Measurements from ENCODE around the gene SEMG1. TPM values are rescaled to one million over a fixed set of nuclear protein-coding genes. Genes with fewer than 3 reads are reported as not detected.

The SEMG1 gene
- polyA plus RNA-seq, 4 donors: not detected

DNA sequence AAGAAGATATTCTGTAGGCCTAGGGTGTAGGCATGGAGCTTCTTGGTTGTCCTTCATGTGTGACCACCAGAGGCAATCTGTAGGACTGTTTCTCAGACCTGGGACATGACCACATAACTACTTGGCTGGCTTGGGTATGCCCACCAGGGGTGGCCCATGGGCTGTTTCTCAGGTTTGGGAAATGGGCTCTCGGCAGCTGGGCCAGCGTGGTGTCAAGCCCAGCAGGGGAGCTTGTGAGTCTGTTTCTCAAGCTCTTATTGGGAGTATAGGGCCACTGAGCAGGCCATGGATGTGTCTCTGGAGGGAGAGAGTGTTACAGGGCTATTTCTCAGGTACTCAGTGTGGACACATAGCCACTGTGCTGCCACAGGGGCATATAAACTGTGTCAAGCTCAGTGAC, 11.8 kb downstream of the SEMG1 start:
- no peak for DNase-seq (ENCODE audit: low read depth in 4 of 4, low spot score in 3 of 4)

DNA sequence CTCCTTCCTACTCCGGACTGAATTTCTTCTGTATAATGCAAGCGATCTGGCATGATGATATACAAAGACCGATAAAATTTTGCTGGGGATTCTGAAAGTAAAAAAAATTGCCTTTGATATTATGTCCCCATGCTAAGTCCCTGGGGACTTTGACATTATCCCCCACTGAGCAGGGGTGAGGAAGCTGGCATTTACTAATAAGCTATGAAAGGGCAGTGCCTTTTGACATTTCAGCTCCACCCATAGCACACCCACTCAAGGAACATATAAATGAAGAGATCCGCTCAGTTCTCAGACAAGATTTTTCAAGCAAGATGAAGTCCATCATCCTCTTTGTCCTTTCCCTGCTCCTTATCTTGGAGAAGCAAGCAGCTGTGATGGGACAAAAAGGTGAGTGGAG, 14.2 kb downstream of the SEMG1 start, which contains the start of gene SEMG2:
TSS of gene SEMG2 (plus strand) at position 298 of the 400 bp plus-strand sequence. CDS start at position 315, 17 bp downstream.
- DNase-seq (ENCODE audit: low read depth in 4 of 4, low spot score in 3 of 4): no peak

DNA sequence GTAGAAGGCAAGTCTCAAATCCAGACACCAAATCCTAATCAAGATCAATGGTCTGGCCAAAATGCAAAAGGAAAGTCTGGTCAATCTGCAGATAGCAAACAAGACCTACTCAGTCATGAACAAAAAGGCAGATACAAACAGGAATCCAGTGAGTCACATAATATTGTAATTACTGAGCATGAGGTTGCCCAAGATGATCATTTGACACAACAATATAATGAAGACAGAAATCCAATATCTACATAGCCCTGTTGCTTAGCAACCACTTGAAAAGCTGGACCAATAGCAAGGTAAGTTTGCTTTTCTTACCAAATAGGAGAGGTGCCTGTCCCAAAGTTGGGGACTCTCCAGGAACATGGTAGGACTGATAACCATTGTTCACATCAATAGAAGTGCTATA, 16.3 kb downstream of the SEMG1 start:
- DNase-seq (ENCODE audit: low read depth in 4 of 4, low spot score in 3 of 4): no peak

DNA sequence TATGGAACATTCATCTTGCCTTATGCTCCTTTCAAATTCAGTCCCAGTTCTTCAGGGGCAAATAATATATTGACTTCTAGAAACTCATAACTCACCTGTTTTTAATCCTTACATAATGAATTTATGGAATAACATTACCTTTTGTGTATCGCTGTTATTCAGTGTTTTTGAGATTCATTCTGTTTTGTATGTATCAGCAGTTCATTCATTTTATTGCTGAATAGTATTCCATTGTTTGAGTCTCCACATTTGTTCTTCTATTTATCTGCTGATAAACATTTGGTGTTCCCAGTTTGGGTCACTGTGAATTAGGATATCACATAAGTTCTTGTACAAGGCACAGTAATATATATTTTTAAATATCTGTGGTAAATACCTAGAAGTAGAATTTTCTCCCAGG, 19.5 kb downstream of the SEMG1 start:
- DNase-seq (ENCODE audit: low read depth in 4 of 4, low spot score in 3 of 4): no peak

DNA sequence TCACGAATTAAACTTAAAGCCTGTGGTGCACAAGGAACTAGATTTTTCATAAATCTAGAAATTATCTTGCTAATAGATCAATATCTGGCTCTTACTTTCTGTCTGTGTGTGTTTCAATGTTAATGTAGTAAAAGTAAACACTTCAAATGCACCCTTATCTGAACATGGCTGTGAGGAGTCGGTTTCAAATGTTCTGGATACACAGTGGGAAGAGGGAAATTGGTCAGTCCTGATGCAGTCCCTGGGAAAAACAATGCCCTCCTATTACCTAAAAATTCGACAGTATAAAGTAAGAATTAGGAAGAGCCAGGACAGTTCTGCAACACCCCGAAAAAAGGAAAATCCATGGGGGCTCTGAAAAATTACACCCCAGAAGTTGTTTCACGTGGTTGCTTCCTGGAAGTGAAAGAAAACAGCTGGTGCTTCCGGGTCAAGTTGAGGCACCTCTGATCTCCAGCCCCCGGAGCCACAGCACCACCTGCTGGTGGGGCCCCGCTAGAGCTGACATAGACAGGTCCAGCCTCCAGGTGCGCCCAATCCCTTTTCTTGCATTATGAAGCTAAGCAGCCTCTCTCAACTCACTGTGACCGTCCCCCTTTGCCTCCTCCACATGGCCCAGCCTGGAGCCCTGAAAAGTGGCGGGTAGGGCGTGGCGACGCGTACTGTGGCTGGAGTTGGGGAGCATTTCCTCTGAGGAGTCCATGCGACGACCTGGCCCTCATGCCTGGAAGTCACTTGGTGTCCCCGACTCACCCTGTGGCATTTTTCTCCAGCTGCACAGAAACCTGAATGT, 22.6 kb downstream of the SEMG1 start:
- no peak for DNase-seq (ENCODE audit: low read depth in 4 of 4, low spot score in 3 of 4)

DNA sequence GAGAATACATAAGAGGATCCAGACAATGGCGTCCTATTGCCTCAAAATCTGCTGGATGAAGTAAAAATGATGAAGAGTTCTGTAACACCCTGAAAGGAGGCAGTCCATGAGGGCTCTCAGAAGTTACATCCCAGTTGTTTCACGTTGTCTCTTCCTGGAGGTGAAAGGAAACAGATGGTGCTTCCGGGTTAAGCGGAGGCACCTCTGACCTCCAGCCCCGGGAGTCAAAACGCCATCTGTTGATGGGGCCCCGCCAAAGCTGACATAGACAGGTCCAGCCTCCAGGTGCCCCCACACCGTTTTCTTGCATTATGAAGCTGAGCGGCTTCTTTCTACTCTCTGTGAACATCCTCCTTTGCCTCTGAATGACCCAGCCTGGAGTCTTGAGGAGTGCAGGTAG, 23.8 kb downstream of the SEMG1 start:
- DNase-seq (ENCODE audit: low read depth in 4 of 4, low spot score in 3 of 4): no peak

DNA sequence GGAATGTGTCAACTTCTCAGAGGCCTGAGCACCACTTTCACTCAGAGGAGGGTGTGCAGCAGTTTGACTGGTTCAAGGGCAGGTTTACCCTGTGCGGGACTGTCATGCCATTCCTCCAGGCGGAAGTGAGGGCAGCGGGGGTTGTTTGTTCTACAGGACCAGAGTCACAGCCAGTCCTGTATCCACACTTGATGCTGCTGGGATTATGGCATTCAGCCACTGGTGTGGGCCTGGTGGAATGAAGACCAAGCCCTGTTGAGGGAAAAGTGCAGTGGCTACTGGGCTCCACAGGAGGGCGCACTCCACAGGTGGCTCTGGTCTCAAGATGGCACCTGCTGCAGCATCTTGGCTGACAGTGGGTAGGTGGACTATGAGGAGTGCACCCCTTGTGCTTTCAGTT, 29.2 kb downstream of the SEMG1 start:
- DNase-seq (ENCODE audit: low read depth in 4 of 4, low spot score in 3 of 4): no peak

DNA sequence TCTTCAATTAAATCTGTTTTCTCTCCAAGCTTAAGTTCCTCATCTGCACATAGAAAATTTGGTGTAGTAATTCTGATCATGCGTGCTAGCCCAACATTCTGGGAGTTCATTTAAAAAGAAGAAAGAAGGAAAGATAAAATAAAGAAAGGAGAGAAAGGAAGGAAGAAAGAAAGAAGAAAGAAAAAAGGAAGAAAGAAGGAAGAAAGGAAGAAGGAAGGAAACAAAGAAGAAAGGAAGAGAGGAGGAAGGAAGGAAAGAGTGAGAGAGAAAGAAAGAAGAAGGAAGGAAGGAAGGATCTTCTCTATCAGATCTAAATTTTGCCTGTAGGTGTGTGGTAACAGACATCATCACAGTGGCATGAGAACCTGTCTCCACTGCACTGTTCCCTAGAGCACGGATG, 31.3 kb downstream of the SEMG1 start:
- DNase-seq (ENCODE audit: low read depth in 4 of 4, low spot score in 3 of 4): no peak

DNA sequence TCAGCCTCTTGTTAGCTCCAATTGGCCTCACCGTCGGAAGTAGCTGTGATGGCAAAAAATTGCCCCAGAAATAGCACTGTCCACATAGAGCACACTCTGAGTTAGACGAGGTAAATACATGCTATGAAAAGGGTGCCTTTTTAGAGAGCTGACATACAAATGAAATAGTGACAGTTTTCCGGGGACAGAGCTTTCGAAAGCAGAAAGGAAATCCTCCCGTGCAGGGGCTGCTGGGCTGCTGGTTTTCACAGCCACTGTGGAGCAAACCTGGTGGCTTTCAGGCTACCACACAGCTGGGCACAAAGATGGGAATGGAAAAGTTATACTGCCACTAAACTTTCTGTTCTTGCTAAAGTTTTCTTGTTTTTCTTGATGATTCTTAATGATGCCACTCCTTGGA, 39.3 kb downstream of the SEMG1 start:
- no peak for DNase-seq (ENCODE audit: low read depth in 4 of 4, low spot score in 3 of 4)

DNA sequence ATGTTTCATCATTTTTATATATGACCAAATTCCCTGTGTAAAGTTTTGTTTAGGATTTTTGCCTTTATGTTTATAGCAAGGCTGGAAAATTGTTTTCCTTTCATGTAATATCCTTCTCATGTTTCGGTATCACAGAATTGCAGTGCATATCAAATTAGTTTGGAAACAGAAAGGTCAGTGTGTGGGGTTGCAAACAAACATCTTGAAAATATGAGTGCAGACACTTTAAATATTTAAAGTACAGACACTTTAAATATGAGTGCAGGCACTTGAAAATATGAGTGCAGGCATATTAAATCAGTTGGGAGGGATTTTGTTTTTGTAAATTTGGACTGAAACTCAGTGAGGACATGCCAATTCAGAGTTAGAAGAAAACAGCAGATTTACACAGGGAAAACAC, 41.0 kb downstream of the SEMG1 start:
- no peak for DNase-seq (ENCODE audit: low read depth in 4 of 4, low spot score in 3 of 4)

DNA sequence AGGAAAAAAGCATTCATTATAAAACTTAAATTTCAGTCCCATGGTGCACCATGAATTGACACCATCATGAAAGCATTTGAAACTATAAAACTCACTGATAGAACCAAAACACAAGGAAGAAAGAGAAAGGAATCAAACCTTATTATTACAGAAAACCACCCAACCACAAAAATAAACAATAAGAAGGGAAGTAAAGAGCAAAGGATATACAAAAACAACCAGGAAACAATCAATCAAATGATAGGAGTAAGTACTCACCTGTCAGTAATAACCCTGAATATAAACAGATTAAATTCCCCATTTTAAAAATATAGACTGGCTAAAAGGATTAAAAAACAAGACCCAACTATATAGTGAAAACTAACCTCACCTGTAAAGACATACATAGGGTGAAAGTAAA, 41.8 kb downstream of the SEMG1 start:
- DNase-seq (ENCODE audit: low read depth in 4 of 4, low spot score in 3 of 4): no peak

DNA sequence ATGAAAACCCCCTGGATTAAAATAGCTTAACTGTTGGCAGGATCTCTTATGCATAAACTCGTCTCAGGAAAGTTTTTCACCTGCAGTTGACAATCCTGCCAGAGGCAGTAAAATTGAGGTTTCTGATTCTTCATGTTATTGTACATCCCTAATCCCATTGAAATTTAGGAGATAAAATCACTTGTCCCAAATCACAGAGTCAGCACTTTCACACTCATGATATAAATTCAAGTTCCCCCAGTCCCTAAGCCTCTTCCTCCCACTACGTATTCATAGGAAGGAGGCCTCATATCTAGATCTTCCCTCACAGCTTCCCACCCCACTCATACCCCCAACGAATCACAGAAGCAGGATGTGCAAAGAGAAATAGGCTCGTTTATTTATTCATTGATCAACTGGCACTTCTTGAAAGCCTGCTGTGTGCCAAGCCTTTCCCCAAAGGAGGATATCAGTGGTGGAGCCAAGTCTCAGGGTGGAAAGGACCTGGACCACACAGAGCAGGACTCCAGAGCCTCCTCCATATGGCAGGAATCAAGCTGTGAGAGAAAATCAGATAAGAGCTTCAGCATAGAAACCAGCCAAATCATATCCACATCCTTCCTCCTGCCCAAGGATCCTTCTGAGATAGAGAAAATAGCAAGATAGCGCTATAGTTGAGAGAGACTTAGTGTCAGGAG, 45.2 kb downstream of the SEMG1 start:
- DNase-seq (ENCODE audit: low read depth in 4 of 4, low spot score in 3 of 4): no peak

DNA sequence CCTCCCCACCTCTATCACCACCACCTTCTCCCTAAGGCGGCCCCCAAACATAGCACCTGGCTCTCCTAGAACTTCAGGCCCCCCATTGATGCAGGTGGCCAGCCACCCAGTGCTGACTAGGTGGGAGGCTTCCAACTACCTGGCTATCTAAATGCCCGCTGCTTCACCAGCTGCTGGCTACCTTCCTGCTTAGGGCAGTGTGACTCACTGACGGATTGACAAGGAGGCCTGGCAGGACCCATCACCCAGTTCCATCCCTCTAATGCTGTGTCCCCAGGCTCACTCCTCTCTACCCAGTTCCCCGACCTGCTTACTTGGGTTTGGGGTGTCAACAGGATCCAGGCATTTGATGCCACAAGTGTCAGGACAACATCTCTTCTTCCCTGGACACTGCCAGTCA, 46.4 kb downstream of the SEMG1 start:
- no peak for DNase-seq (ENCODE audit: low read depth in 4 of 4, low spot score in 3 of 4)

DNA sequence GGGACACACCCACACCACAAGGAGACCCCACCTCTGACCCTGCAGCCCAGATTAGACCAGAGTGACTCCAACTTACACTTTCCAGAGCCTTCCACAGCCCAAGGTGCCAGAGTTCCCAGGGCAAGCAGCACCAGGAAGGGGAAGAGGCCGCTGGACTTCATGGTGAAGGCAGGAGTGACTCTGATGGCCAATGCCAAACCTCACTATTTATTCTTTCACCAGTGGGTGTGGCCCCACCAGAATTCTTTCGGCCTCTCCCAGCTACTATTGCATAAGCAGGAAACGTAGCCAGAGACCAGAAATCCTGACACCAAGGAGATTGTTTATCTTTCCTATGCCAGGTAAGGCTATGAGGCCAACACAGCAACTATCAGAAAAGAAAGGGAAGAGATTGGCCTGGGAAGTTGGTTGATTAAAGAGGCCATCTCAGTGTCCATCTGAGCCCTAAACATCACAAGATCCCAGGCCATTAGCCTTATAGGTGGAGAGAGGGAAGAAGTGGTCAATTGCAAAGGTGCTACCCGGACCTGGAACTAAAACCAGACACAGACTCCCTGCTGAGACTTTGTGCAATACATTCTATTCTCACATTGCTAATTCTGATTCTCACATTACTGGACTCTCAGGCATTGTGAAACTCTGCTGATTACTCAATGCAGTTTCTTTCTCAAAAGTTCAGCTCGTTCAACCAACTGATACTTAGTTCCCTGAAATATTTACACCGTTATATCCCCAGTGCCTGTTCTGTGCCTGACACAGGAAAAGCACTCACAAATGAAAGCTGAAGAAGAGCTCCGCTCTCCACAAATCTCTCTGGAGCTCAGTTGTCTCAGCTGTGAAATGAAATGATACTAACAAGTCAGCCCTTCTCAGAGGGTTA, 47.8 kb downstream of the SEMG1 start, which contains the start of gene SLPI:
TSS of gene SLPI (minus strand) at position 182 of the 880 bp plus-strand sequence. CDS start at position 161, 21 bp downstream.
- DNase-seq (ENCODE audit: low read depth in 4 of 4, low spot score in 3 of 4): no peak

DNA sequence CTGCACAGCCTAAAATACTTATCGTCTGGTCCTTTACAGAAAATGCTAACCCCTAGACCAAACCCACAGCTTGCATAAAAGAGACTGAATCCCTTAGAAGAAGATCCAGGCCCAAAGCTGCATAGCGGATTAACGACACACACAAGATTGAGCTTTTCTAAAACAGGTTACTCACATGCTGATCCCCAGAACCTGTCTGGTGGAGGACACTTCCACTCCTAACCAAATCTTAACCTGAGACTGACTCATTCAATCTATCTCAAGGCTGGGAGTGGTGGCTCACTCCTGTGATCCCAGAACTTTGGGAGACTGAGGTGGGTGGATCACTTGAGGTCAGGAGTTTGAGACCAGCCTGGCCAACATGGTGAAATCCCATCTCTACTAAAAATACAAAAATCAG, 50.3 kb downstream of the SEMG1 start:
- no peak for DNase-seq (ENCODE audit: low read depth in 4 of 4, low spot score in 3 of 4)

DNA sequence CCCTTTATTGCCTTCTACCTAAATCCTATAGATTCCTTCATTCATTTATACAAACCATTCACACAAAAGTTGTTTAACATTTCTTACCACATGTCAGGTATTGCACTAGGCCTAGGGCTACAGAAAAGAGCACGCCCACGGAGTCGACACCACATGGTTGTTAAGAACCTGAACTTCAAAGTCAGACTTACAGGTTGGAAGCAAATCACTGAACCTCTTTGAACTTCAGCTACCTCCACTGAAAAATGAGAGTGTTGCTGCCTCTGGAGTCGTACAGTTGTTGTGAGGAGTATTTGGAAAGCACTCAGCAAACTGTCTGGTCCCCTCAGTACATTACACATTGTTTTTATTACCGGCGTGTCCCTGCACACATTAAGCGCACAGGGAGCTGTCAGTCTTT, 50.9 kb downstream of the SEMG1 start:
- DNase-seq (ENCODE audit: low read depth in 4 of 4, low spot score in 3 of 4): no peak

DNA sequence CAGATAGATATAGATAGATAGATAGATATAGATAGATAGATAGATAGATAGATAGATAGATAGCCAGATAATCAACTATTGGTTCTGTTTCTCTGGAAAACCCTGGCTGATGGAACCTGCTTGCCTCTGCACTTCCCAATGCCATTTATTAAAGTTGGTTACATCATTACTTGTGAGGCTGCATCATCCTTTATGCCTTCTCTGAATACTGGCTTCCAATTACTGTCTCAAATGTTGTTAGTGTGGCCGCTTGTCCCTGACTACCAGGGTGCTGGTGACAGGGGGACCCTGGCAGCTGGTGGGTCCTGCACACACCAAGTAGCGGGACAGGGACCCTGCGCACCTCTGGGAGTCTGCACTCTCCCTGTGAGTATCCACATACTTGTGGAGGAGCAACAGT, 51.4 kb downstream of the SEMG1 start:
- DNase-seq (ENCODE audit: low read depth in 4 of 4, low spot score in 3 of 4): no peak

DNA sequence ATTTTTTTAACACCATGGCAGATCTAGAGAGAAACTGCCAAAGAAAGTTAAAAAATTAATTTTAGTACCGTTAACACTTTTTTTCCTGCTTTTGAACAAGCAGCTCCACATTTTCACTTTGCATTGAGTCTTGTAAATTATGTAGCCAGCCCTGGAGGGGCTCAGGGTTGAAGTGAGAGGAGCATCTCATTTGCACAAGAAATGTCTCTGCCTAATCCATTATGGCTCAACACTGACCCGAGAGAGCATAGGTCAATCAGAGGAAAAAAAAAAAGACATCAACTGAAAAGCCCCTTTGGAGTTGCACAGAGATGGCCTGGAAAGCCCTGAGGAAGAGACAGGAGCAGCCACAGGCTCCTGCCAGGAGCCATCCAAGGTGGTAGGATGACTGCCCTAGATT, 51.8 kb downstream of the SEMG1 start:
- no peak for DNase-seq (ENCODE audit: low read depth in 4 of 4, low spot score in 3 of 4)
